IPS-NIHi7 (cell line): Measurements from ENCODE around the gene EPS8.

ENCODE experiments used
- DNase-seq: peaks from one replicate; pipeline ENCODE4 v3.0.0; 2012; ENCODE audit warnings: mixed read lengths; ENCODE audit errors: extremely low spot score

The EPS8 gene

GRCh38 chr12:15789220-15790171, at the start of gene EPS8:
Gene EPS8, minus strand, starts transcription at chr12:15789388. Its CDS starts 106,437 bp downstream, at chr12:15682951.
- peak; percentile 93 for DNase-seq

- no peak for DNase-seq
These were observed 48.1 kb upstream of the EPS8 start for GRCh38 chr12:15837141-15837790.

- no peak for DNase-seq
These were observed 45.4 kb upstream of the EPS8 start for GRCh38 chr12:15834575-15834974.

GRCh38 chr12:15831315-15831978, 42.3 kb upstream of the EPS8 start:
- no peak for DNase-seq

GRCh38 chr12:15830538-15830937, 41.4 kb upstream of the EPS8 start:
- no peak for DNase-seq

- DNase-seq: no peak
These were observed 40.8 kb upstream of the EPS8 start for GRCh38 chr12:15829949-15830348.

GRCh38 chr12:15829255-15829654, 40.1 kb upstream of the EPS8 start:
- DNase-seq: no peak

- DNase-seq: no peak
These were observed 37.9 kb upstream of the EPS8 start for GRCh38 chr12:15827136-15827535.

GRCh38 chr12:15824516-15824915, 35.3 kb upstream of the EPS8 start:
- no peak for DNase-seq

- no peak for DNase-seq
These were observed 34.4 kb upstream of the EPS8 start for GRCh38 chr12:15823360-15824128.

GRCh38 chr12:15819644-15820437, 30.7 kb upstream of the EPS8 start:
- DNase-seq: no peak

GRCh38 chr12:15818418-15818817, 29.2 kb upstream of the EPS8 start:
- DNase-seq: no peak

GRCh38 chr12:15815730-15816129, 26.5 kb upstream of the EPS8 start:
- DNase-seq: no peak

GRCh38 chr12:15811214-15812127, 22.3 kb upstream of the EPS8 start:
- no peak for DNase-seq

GRCh38 chr12:15808652-15809051, 19.5 kb upstream of the EPS8 start:
- DNase-seq: no peak

GRCh38 chr12:15808250-15808649, 19.1 kb upstream of the EPS8 start:
- DNase-seq: no peak

GRCh38 chr12:15806826-15807225, 17.6 kb upstream of the EPS8 start:
- no peak for DNase-seq

GRCh38 chr12:15801770-15802744, 12.9 kb upstream of the EPS8 start:
- no peak for DNase-seq

- no peak for DNase-seq
These were observed 11.1 kb upstream of the EPS8 start for GRCh38 chr12:15800278-15800677.
